ENCODE measurements around the gene ZNF592. TPM values are rescaled to one million over a fixed set of nuclear protein-coding genes. Genes with fewer than 3 reads are reported as not detected.

ZNF592 gene
- total and polyA plus RNA-seq, 2 experiments from 2014 or later: 14.4 to 17.6 TPM

- Histone ChIP-seq H3K4me1 (ENCODE audit: insufficient read depth) (peaks cover 5% of the 10 kb centered on the region), H3K4me3 (no peak overlapping the region), H4K20me1 (ENCODE audit: insufficient read depth, poor library complexity, severe bottlenecking) (no peaks in the 10 kb centered on the region), H2AFZ (no peak overlapping the region), H3K36me3 (replicated peaks; ENCODE audit: insufficient read depth, low read depth) (no peaks in the 10 kb centered on the region), H3K79me2 (peaks cover 24% of the 10 kb centered on the region), H3K27ac (no peak overlapping the region), H3K9me2 (replicated peaks; ENCODE audit: insufficient read depth) (no peaks in the 10 kb centered on the region), H3K9me3 (ENCODE audit: low read depth) (no peaks in the 10 kb centered on the region), H3K4me2 (no peak overlapping the region), H3K27me3 (no peaks in the 10 kb centered on the region)
- no peak for TF ChIP-seq CTCF (IDR thresholded peaks at IDR 0.05; ENCODE audit: poor library complexity)
- no peak for TF ChIP-seq EZH2phosphoT487 (IDR thresholded peaks at IDR 0.05; ENCODE audit: low read depth, severe bottlenecking, unreplicated experiment)
- no peak for TF ChIP-seq EZH2 (IDR thresholded peaks at IDR 0.05; ENCODE audit: borderline replicate concordance)
- no peak for DNase-seq (ENCODE audit: low spot score)
- 99% methylated on average over 9 of the region's 9 CpGs for WGBS (ENCODE audit: low lambda C conversion rate, missing lambda C conversion rate)
These were observed 78.9 kb downstream of the ZNF592 start for GRCh38 chr15:84827246-84827645.

DNA sequence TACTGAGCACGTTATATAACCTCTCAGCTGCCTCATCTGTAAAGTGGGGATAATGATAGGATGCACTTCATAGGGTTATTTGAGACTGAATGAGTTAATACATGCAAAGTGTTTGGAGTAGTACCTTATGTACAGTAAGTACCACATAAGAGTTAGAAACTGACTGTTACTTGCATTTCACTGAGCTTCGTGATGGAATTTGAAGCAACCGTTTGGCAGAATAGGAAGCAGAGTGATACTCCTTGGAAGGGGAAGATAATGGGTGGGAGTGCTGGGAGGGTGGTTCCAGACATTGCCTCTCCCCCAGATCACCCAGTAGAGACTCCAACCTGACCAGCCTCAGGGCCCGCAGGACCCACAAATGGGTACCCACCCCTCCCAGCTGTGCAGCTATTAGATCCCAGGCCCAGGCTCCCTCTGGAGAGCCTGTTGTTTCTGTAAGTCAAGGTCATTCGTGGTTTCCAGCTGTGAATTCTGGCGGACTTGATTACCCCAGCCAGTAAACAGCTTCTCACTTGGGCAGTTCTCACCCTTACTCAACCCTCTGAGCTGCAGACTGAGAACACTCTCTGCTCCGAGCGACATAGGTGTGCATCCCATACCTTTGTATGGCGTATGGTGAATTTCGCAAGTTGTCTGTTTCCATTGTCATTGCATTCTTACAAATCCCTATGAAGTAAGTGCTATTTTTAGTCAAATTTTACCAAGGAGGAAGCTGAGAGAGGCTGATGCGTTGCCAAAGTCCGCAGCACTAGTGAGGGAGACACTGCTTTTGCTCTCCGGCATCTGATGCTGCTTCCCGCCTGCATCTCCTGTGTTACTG, 79.9 kb downstream of the ZNF592 start:
- H2AFZ ChIP-seq: no peak overlapping the region
- H4K20me1 ChIP-seq (ENCODE audit: insufficient read depth, poor library complexity, severe bottlenecking): no peaks in the 10 kb centered on the region
- H3K9me2 ChIP-seq (replicated peaks; ENCODE audit: insufficient read depth): no peaks in the 10 kb centered on the region
- no peak for TF ChIP-seq CTCF (IDR thresholded peaks at IDR 0.05; ENCODE audit: poor library complexity)
- TF ChIP-seq EZH2phosphoT487 (IDR thresholded peaks at IDR 0.05; ENCODE audit: low read depth, severe bottlenecking, unreplicated experiment): no peak
- no peak for TF ChIP-seq EZH2 (IDR thresholded peaks at IDR 0.05; ENCODE audit: borderline replicate concordance)
- H3K4me3 ChIP-seq: no peak overlapping the region
- H3K9me3 ChIP-seq (ENCODE audit: low read depth): no peaks in the 10 kb centered on the region
- no peaks in the 10 kb centered on the region for H3K27me3 ChIP-seq
- no peak for DNase-seq (ENCODE audit: low spot score)
- no peak overlapping the region for H3K4me2 ChIP-seq
- no peaks in the 10 kb centered on the region for H3K36me3 ChIP-seq (replicated peaks; ENCODE audit: insufficient read depth, low read depth)
- H3K79me2 ChIP-seq: peaks cover 18% of the 10 kb centered on the region
- H3K4me1 ChIP-seq (ENCODE audit: insufficient read depth): peaks cover 5% of the 10 kb centered on the region
- 80% methylated on average over 14 of the region's 14 CpGs for WGBS (ENCODE audit: low lambda C conversion rate, missing lambda C conversion rate)
- no peak overlapping the region for H3K27ac ChIP-seq

DNA sequence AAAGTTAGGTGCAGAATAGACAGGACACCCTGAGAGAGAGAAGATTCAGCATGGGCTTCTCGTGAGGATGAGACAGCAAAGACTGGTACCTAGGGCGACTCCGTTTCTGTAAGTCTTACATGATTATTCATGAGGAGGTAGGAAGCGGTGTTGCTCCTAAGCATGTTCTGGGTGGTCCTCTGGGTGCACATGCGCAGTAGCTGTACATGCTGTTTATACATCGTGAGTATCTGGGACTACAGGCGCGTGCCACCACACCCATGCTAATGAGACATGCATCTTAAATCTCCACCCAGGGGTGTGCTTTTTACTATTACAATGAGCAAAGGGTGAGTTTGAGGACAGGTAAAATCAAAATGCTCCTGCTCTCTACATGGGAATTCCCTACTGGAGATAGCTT, 81.0 kb downstream of the ZNF592 start:
- Histone ChIP-seq H3K9me2 (replicated peaks; ENCODE audit: insufficient read depth) (no peaks in the 10 kb centered on the region), H3K9me3 (ENCODE audit: low read depth) (no peaks in the 10 kb centered on the region), H3K79me2 (peaks cover 13% of the 10 kb centered on the region), H3K4me3 (no peak overlapping the region), H3K27me3 (no peaks in the 10 kb centered on the region), H3K4me2 (no peak overlapping the region), H3K27ac (no peak overlapping the region), H4K20me1 (ENCODE audit: insufficient read depth, poor library complexity, severe bottlenecking) (no peaks in the 10 kb centered on the region), H3K36me3 (replicated peaks; ENCODE audit: insufficient read depth, low read depth) (no peaks in the 10 kb centered on the region), H3K4me1 (ENCODE audit: insufficient read depth) (no peaks in the 10 kb centered on the region), H2AFZ (no peak overlapping the region)
- TF ChIP-seq CTCF (IDR thresholded peaks at IDR 0.05; ENCODE audit: poor library complexity): no peak
- no peak for TF ChIP-seq EZH2 (IDR thresholded peaks at IDR 0.05; ENCODE audit: borderline replicate concordance)
- no peak for TF ChIP-seq EZH2phosphoT487 (IDR thresholded peaks at IDR 0.05; ENCODE audit: low read depth, severe bottlenecking, unreplicated experiment)
- 97% methylated on average over 8 of the region's 8 CpGs for WGBS (ENCODE audit: low lambda C conversion rate, missing lambda C conversion rate)
- no peak for DNase-seq (ENCODE audit: low spot score)

Data from hepatocyte (in vitro differentiated cells).